ENCODE measurements around the gene CSNK1G1.

CSNK1G1 gene

GRCh38 chr15:64166102-64166890 lies 189.7 kb downstream of the CSNK1G1 start:
- Histone ChIP-seq H3K4me2 (ENCODE audit: low read length) (no peak overlapping the region), H2AFZ (ENCODE audit: low read depth, low read length) (no peak overlapping the region), H3K9ac (ENCODE audit: low read length) (no peak overlapping the region), H3K36me3 (replicated peaks; ENCODE audit: low read depth, low read length) (peaks cover 11% of the 10 kb centered on the region), H3K9me3 (ENCODE audit: insufficient read depth, low read length) (no peaks in the 10 kb centered on the region), H3K4me3 (ENCODE audit: low read length) (no peak overlapping the region), H3K27me3 (ENCODE audit: low read depth, low read length) (no peaks in the 10 kb centered on the region), H3K27ac (ENCODE audit: low read length) (no peak overlapping the region), H3K4me1 (ENCODE audit: low read length) (peaks cover 22% of the 10 kb centered on the region), H4K20me1 (ENCODE audit: insufficient read depth, low read length) (no peaks in the 10 kb centered on the region), H3K79me2 (ENCODE audit: low read length) (peaks cover 15% of the 10 kb centered on the region)
- TF ChIP-seq CTCF (IDR thresholded peaks at IDR 0.05; ENCODE audit: low read depth, low read length): no peak
- no peak for TF ChIP-seq EZH2phosphoT487 (IDR thresholded peaks at IDR 0.05; ENCODE audit: low read depth)

GRCh38 chr15:64164436-64164835 lies 191.5 kb downstream of the CSNK1G1 start:
- peak overlapping the region; percentile 84; the same call in 1 of the 2 replicates for H3K9ac ChIP-seq (ENCODE audit: low read length)
- no peaks in the 10 kb centered on the region; the same call in 1 of the 2 replicates for H4K20me1 ChIP-seq (ENCODE audit: insufficient read depth, low read length)
- H3K4me3 ChIP-seq (ENCODE audit: low read length): no peak overlapping the region
- H3K27ac ChIP-seq (ENCODE audit: low read length): peak overlapping the region; percentile 84; the same call in 1 of the 2 replicates
- H3K36me3 ChIP-seq (replicated peaks; ENCODE audit: low read depth, low read length): peaks cover 18% of the 10 kb centered on the region
- H3K4me1 ChIP-seq (ENCODE audit: low read length): peaks cover 23% of the 10 kb centered on the region
- no peaks in the 10 kb centered on the region for H3K9me3 ChIP-seq (ENCODE audit: insufficient read depth, low read length)
- peak overlapping the region; percentile 81 for H2AFZ ChIP-seq (ENCODE audit: low read depth, low read length)
- H3K4me2 ChIP-seq (ENCODE audit: low read length): peak overlapping the region; percentile 89
- H3K79me2 ChIP-seq (ENCODE audit: low read length): peaks cover 29% of the 10 kb centered on the region
- TF ChIP-seq CTCF (IDR thresholded peaks at IDR 0.05; ENCODE audit: low read depth, low read length): no peak
- no peak for TF ChIP-seq EZH2phosphoT487 (IDR thresholded peaks at IDR 0.05; ENCODE audit: low read depth)
- no peaks in the 10 kb centered on the region for H3K27me3 ChIP-seq (ENCODE audit: low read depth, low read length)

DNA sequence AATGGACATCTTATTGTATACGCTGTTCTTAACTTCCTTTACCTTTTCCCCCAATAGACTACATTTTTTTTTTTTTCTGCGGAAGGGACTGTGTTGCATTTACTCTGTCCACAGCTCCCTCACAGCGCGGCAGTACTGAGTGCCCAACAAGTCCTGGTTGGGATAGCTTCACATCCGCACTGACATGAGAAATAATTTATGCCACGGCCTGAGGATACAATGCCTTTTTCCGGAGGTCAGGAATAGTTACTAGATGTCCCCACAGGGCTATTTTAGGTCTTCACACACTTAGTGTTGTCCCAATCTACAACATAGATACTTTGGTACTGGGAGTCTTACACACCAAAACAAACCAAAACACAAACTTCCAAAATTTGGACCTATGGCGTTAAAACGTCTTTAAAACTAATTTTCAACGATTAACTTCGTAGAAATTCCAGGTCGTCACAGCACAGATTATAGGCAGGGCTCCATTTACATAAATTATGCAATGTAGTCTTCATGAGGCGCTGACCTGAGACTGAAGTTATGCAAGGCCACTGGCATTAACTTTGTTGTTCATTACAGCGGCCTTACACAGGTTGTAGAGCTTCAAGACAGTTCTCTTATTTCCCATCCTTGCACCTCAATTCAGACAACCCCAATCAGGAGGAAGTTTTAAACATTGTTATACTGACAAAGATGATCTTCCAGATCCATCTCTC lies 192.2 kb downstream of the CSNK1G1 start:
- H3K9me3 ChIP-seq (ENCODE audit: insufficient read depth, low read length): no peaks in the 10 kb centered on the region
- H3K4me2 ChIP-seq (ENCODE audit: low read length): peak overlapping the region; percentile 89
- H3K4me1 ChIP-seq (ENCODE audit: low read length): peaks cover 23% of the 10 kb centered on the region
- peaks cover 3% of the 10 kb centered on the region; the same call in 1 of the 2 replicates for H4K20me1 ChIP-seq (ENCODE audit: insufficient read depth, low read length)
- H3K4me3 ChIP-seq (ENCODE audit: low read length): peak overlapping the region; percentile 83
- H3K27me3 ChIP-seq (ENCODE audit: low read depth, low read length): no peaks in the 10 kb centered on the region
- H3K36me3 ChIP-seq (replicated peaks; ENCODE audit: low read depth, low read length): peaks cover 23% of the 10 kb centered on the region
- TF ChIP-seq CTCF (IDR thresholded peaks at IDR 0.05; ENCODE audit: low read depth, low read length) (no peak), EZH2phosphoT487 (IDR thresholded peaks at IDR 0.05; ENCODE audit: low read depth) (no peak)
- H3K9ac ChIP-seq (ENCODE audit: low read length): peak overlapping the region; percentile 84
- peak overlapping the region; percentile 81 for H2AFZ ChIP-seq (ENCODE audit: low read depth, low read length)
- peaks cover 33% of the 10 kb centered on the region for H3K79me2 ChIP-seq (ENCODE audit: low read length)
- peak overlapping the region; percentile 84 for H3K27ac ChIP-seq (ENCODE audit: low read length)

Measured in OCI-LY3 (cell line).